H1 (cell line): ENCODE results near the gene PCGF3. TPM values are rescaled to one million over a fixed set of nuclear protein-coding genes. Genes with fewer than 3 reads are reported as not detected.
"Not testable (repeated sequence)": the region's sequence is repeated elsewhere in the genome, so short reads cannot be mapped to it uniquely, and the experiment has no call there.

Source experiments
- CTCF ChIA-PET: fragments of 300-600 bp; sonication (Branson Sonifier 250); formaldehyde crosslinking; loops from one replicate; lab custom pipeline; 2021; ENCODE audit not compliant: partially characterized antibody; lab: Charles Lee
- POLR2A ChIA-PET: fragments of 300-600 bp; sonication (Branson Sonifier 250); formaldehyde crosslinking; loops from one replicate; lab custom pipeline; 2021; ENCODE audit warnings: inconsistent platforms; ENCODE audit not compliant: partially characterized antibody; lab: Charles Lee
- DNase-seq, 2 experiments: peaks; one replicate each; pipeline versions ENCODE4 v3.0.0 to v3.0.0-alpha.2; 2010 to 2022; ENCODE audit warnings: low spot score in 2 of 2, low read depth in 1 of 2, mixed read lengths in 1 of 2
- FAIRE-seq: peaks from 2 replicates; lab custom pipeline; 2011; peaks lifted over from hg19 to GRCh38; lab: Jason Lieb, UNC
- H2AFZ ChIP-seq: 2 replicates; pipeline ENCODE4 v1.8.1; 2012; ENCODE audit warnings: low read length, inconsistent platforms
- H2AK5ac ChIP-seq: 2 replicates; pipeline ENCODE4 v1.6.1; 2013; ENCODE audit warnings: low read depth, low read length
- H2BK120ac ChIP-seq: replicated peaks from 2 replicates; pipeline ENCODE3; 2013; ENCODE audit warnings: low read depth, low read length, inconsistent platforms
- H2BK12ac ChIP-seq: 2 replicates; pipeline ENCODE4 v1.6.1; 2013; ENCODE audit warnings: low read depth, low read length
- H2BK15ac ChIP-seq: 2 replicates; pipeline ENCODE4 v1.6.1; 2013; ENCODE audit warnings: low read length
- H2BK20ac ChIP-seq: 2 replicates; pipeline ENCODE4 v1.6.1; 2013; ENCODE audit warnings: low read length
- H2BK5ac ChIP-seq: 2 replicates; pipeline ENCODE4 v1.6.1; 2013; ENCODE audit warnings: low read depth, low read length
- H3K14ac ChIP-seq: 2 replicates; pipeline ENCODE4 v1.6.1; 2013; ENCODE audit warnings: inconsistent platforms; ENCODE audit not compliant: insufficient read length
- H3K18ac ChIP-seq: 2 replicates; pipeline ENCODE4 v1.6.1; 2013; ENCODE audit warnings: low read length; ENCODE audit errors: extremely low read depth
- H3K23ac ChIP-seq: 2 replicates; pipeline ENCODE4 v1.6.1; 2013; ENCODE audit warnings: inconsistent platforms; ENCODE audit not compliant: insufficient read length
- H3K23me2 ChIP-seq: 2 replicates; pipeline ENCODE4 v1.6.1; 2013; ENCODE audit warnings: low read depth, low read length
- H3K27ac ChIP-seq: 2 replicates; pipeline ENCODE4 v1.6.1; 2011; ENCODE audit warnings: low read depth, low read length, inconsistent platforms
- H3K27me3 ChIP-seq, 4 experiments: replicated peaks in 1 of 4; 1 replicate in 1 of 4; 2 replicates in 3 of 4; pipeline versions ENCODE4 v1.6.1 to v1.8.1; 2011 to 2013; ENCODE audit warnings: low read length in 3 of 4, mild to moderate bottlenecking in 3 of 4, inconsistent platforms in 2 of 4, mixed read lengths in 2 of 4, moderate library complexity in 1 of 4; ENCODE audit not compliant: control insufficient read depth in 3 of 4, insufficient read depth in 3 of 4; ENCODE audit errors: extremely low read depth in 1 of 4
- H3K36me3 ChIP-seq, 4 experiments: 2 replicates each; pipeline versions ENCODE4 v1.6.1 to v1.8.1; 2011 to 2013; ENCODE audit warnings: mild to moderate bottlenecking in 4 of 4, low read length in 3 of 4, moderate library complexity in 2 of 4, control low read depth in 1 of 4, inconsistent platforms in 1 of 4; ENCODE audit not compliant: insufficient read depth in 4 of 4, control insufficient read depth in 2 of 4
- H3K4ac ChIP-seq: replicated peaks from 2 replicates; pipeline ENCODE3; 2013; ENCODE audit warnings: low read length, low read depth, mixed read lengths, inconsistent platforms; ENCODE audit not compliant: insufficient read length
- H3K4me1 ChIP-seq, 4 experiments: replicated peaks in 1 of 4; 1 replicate in 1 of 4; 2 replicates in 3 of 4; pipeline versions ENCODE4 v1.6.1 to v1.8.1; 2011 to 2013; ENCODE audit warnings: low read length in 3 of 4, inconsistent platforms in 2 of 4, mixed read lengths in 1 of 4; ENCODE audit not compliant: insufficient read depth in 4 of 4, control insufficient read depth in 3 of 4
- H3K4me2 ChIP-seq, 2 experiments: 2 replicates each; pipeline versions ENCODE4 v1.6.1 to v1.8.1; 2011 to 2013; ENCODE audit warnings: low read depth in 2 of 2, low read length in 2 of 2, control low read depth in 1 of 2, inconsistent platforms in 1 of 2, mild to moderate bottlenecking in 1 of 2; ENCODE audit not compliant: insufficient read depth in 1 of 2
- H3K4me3 ChIP-seq, 4 experiments: fragments of 200-600, 300-600 bp in 1 of 4; sonication (generic), shearing (Covaris generic), sonication (Bioruptor Twin) in 1 of 4; 2 replicates each; pipeline versions ENCODE4 v1.5.1 to v1.8.1; 2011 to 2016; ENCODE audit warnings: low read length in 4 of 4, low read depth in 3 of 4, control low read depth in 2 of 4, inconsistent platforms in 2 of 4, mild to moderate bottlenecking in 2 of 4, mixed read lengths in 1 of 4, moderate library complexity in 1 of 4; ENCODE audit not compliant: insufficient read depth in 2 of 4; ENCODE audit errors: extremely low read depth in 1 of 4
- H3K56ac ChIP-seq: replicated peaks from 2 replicates; pipeline ENCODE3; 2013; ENCODE audit warnings: low read depth, mild to moderate bottlenecking, mixed read lengths, low read length, inconsistent platforms; ENCODE audit not compliant: insufficient read length
- H3K79me1 ChIP-seq: 2 replicates; pipeline ENCODE4 v1.6.1; 2013; ENCODE audit warnings: low read depth, low read length, control low read depth
- H3K79me2 ChIP-seq, 2 experiments: 2 replicates each; pipeline versions ENCODE4 v1.6.1 to v1.8.1; 2012 to 2013; ENCODE audit warnings: low read length in 2 of 2, mild to moderate bottlenecking in 2 of 2, inconsistent platforms in 1 of 2; ENCODE audit not compliant: insufficient read depth in 2 of 2, control insufficient read depth in 1 of 2
- H3K9ac ChIP-seq, 4 experiments: replicated peaks in 1 of 4; 1 replicate in 1 of 4; 2 replicates in 3 of 4; pipeline versions ENCODE4 v1.6.1 to v1.8.1; 2011 to 2013; ENCODE audit warnings: low read depth in 3 of 4, low read length in 3 of 4, control low read depth in 2 of 4, mild to moderate bottlenecking in 2 of 4, moderate library complexity in 2 of 4, inconsistent platforms in 1 of 4; ENCODE audit errors: extremely low read depth in 1 of 4
- H3K9me3 ChIP-seq, 2 experiments: 2 replicates each; pipeline versions ENCODE4 v1.6.1 to v1.8.1; 2012 to 2013; ENCODE audit warnings: mild to moderate bottlenecking in 2 of 2, moderate library complexity in 2 of 2, control low read depth in 1 of 2, inconsistent platforms in 1 of 2, low read depth in 1 of 2, low read length in 1 of 2, mixed read lengths in 1 of 2; ENCODE audit not compliant: insufficient read depth in 2 of 2
- H4K20me1 ChIP-seq, 2 experiments: replicated peaks in 1 of 2; 2 replicates each; pipeline versions ENCODE3 to v1.8.1; 2011 to 2013; ENCODE audit warnings: inconsistent platforms in 2 of 2, low read length in 2 of 2, mild to moderate bottlenecking in 1 of 2; ENCODE audit not compliant: insufficient read depth in 2 of 2, control insufficient read depth in 1 of 2
- H4K5ac ChIP-seq: 2 replicates; pipeline ENCODE4 v1.6.1; 2013; ENCODE audit warnings: low read length, low read depth, mixed read lengths, inconsistent platforms; ENCODE audit not compliant: insufficient read length
- H4K8ac ChIP-seq: 2 replicates; pipeline ENCODE4 v1.8.0; 2013; ENCODE audit warnings: mild to moderate bottlenecking, moderate library complexity, low read length, inconsistent platforms; ENCODE audit not compliant: insufficient read depth; ENCODE audit errors: extremely low read depth
- H4K91ac ChIP-seq: replicated peaks from 2 replicates; pipeline ENCODE3; 2013; ENCODE audit warnings: low read length, mixed read lengths, inconsistent platforms; ENCODE audit not compliant: insufficient read length
- WGBS, 2 experiments: shearing (Covaris generic) in 1 of 2; methylation state at CpG; one replicate each; pipeline versions ENCODE4 v1.1.6 to v1.1.7; 2013 to 2015; ENCODE audit warnings: low lambda C conversion rate in 2 of 2, mixed read lengths in 2 of 2, inconsistent platforms in 1 of 2, low coverage in 1 of 2, missing lambda C conversion rate in 1 of 2; ENCODE audit not compliant: insufficient replicate concordance in 2 of 2, insufficient coverage in 1 of 2, insufficient read length in 1 of 2; ENCODE audit errors: extremely low coverage in 1 of 2, missing lambda C conversion rate in 1 of 2; 5-methylcytosine and 5-hydroxymethylcytosine counted together
- polyA plus RNA-seq, 7 experiments: library from polyadenylated mRNA; depleted of rRNA in 3 of 7; stranded (reverse) in 5 of 7; unstranded in 2 of 7; fragments of >200 nt in 5 of 7; fragments of 200-250 nt in 2 of 7; gene quantifications; 1 replicate in 5 of 7; 2 replicates in 1 of 7; 4 replicates in 1 of 7; pipeline versions ENCODE4 v1.2.1 to v1.2.3, GENCODE V29; 2011 to 2013; ENCODE audit warnings: missing spikeins in 2 of 7, mixed read lengths in 2 of 7
- total RNA-seq: library from RNA; stranded (reverse); fragmentation: NEBNext Ultra II Directional; extraction: Animal tissue kit (Norgen Biotek cat#: 25700); gene quantifications from 2 replicates; pipeline ENCODE4 v1.2.1, GENCODE V29; 2021

Gene PCGF3
- total and polyA plus RNA-seq, 2 of the 8 experiments (the other 6 are each of a cell fraction or from before 2014, with no cell fraction given), result 52.7 to 52.9 TPM

DNA sequence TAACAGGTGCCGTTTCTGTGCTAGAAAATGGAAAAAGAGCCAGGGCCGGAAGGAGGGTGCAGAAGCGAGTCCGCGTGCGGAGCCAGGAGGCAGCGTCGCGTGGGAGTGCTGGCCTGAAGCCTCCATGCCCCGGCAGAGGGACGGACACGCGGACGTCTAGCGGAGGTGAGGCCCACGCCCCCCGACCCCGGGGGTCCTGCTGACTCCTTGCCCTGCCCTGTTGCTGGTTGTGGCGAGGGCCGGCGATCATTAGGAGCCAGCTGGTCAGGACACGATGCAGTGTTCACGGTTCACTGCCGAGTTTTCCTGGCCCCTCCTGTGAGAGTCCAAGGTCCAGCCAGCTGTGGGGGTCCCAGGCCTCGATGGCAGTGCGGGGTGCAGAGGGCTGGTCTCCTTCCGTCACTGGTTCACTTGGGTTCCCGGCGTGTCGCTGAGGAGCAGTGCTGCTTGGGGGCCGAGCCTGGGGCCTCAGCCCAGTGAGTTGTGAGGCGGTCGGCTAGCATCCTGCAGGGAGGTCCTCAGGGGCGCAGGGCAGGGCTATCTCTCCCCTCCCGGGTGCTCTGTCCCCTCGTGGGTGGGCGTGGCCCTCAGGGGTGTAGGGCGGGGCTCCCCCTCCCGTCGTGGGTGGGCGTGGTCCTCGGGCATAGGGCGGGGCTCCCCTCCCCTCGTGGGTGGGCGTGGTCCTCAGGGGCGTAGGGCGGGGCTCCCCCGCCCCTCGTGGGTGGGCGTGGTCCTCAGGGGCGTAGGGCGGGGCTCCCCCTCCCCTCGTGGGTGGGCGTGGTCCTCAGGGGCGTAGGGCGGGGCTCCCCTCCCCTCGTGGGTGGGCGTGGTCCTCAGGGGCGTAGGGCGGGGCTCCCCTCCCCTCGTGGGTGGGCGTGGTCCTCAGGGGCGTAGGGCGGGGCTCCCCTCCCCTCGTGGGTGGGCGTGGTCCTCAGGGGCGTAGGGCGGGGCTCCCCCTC is 25.6 kb downstream of the PCGF3 start:
- H3K4me1 ChIP-seq, H2BK5ac ChIP-seq, H2BK120ac ChIP-seq, DNase-seq, H2BK12ac ChIP-seq, H3K27me3 ChIP-seq, H3K14ac ChIP-seq, H2BK20ac ChIP-seq, FAIRE-seq, H3K4me3 ChIP-seq, H3K23me2 ChIP-seq, H2BK15ac ChIP-seq, H3K9ac ChIP-seq, H3K18ac ChIP-seq, H3K9me3 ChIP-seq, H4K5ac ChIP-seq, H3K79me1 ChIP-seq, CTCF ChIA-PET, H3K27ac ChIP-seq, H3K4me2 ChIP-seq, H2AFZ ChIP-seq, H2AK5ac ChIP-seq, H4K91ac ChIP-seq, H3K4ac ChIP-seq, H3K23ac ChIP-seq: not testable (repeated sequence)
- POLR2A ChIA-PET, result interaction anchor here (1.0 kb wide), 1 partner anchor 141 kb away, joined by 3 read pairs; no protein-coding TSS in a partner anchor
- Histone ChIP-seq H3K79me2 (peaks cover 3 to 23% of the 10 kb centered on the region in 2 experiments; a peak in 2 of 4 replicates), H3K36me3 (peaks cover 21 to 40% (median 30%) of the 10 kb centered on the region in 4 experiments), H4K8ac (peak overlapping the region; percentile 59), H4K20me1 (peaks cover 21 to 23% of the 10 kb centered on the region in 2 experiments), H3K56ac (peak overlapping the region; percentile 9)
- 93% methylated on average over 25 of the region's 68 CpGs; no CpG with 5 or more reads in 1 of the 2 experiments for WGBS, 2 experiments
